ENCODE data around the gene PIKFYVE. TPM values are rescaled to one million over a fixed set of nuclear protein-coding genes. Genes with fewer than 3 reads are reported as not detected.

Gene PIKFYVE
- total RNA-seq, 1 donor from 2014 or later = 51.6 TPM

DNA sequence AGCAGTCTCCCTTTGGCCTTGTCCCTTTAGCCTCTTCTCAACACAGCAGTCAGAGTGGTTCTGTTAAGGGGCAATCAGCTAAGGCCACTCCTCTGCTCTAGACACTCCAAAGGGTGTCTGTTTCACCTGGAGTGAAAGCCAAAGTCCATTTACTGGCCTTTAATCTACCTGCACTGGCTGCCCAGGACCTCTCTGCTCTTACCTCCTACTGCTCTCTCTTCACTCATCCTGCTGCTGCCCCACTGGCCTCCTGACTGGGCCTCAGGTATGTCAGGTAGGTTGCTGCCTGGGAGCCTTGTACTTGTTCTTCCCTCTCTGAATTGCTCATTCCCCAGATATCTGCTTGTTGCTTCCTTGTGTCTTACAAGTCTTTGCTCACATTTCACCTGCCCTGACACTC lies 68.2 kb downstream of the PIKFYVE start:
- no peaks in the 10 kb centered on the region for H3K4me1 ChIP-seq
- no peak for DNase-seq (ENCODE audit: low spot score)
- H3K4me2 ChIP-seq = no peak overlapping the region
- peaks cover 7% of the 10 kb centered on the region for H4K20me1 ChIP-seq (ENCODE audit: low read depth)
- no peak overlapping the region for H3K9ac ChIP-seq
- Mint-ChIP-seq H3K36me3 (peaks cover 12% of the 10 kb centered on the region), H3K27me3 (ENCODE audit: insufficient read depth, low read depth) (no peaks in the 10 kb centered on the region), H3K4me1 (no peaks in the 10 kb centered on the region), H3K9me3 (no peaks in the 10 kb centered on the region), H3K27ac (no peak overlapping the region), H3K4me3 (no peak overlapping the region)
- H3K4me3 ChIP-seq = no peak overlapping the region
- no peak overlapping the region for H3K27ac ChIP-seq
- no peak for TF ChIP-seq EZH2 (IDR thresholded peaks at IDR 0.05)
- TF ChIP-seq, protein P1, sequence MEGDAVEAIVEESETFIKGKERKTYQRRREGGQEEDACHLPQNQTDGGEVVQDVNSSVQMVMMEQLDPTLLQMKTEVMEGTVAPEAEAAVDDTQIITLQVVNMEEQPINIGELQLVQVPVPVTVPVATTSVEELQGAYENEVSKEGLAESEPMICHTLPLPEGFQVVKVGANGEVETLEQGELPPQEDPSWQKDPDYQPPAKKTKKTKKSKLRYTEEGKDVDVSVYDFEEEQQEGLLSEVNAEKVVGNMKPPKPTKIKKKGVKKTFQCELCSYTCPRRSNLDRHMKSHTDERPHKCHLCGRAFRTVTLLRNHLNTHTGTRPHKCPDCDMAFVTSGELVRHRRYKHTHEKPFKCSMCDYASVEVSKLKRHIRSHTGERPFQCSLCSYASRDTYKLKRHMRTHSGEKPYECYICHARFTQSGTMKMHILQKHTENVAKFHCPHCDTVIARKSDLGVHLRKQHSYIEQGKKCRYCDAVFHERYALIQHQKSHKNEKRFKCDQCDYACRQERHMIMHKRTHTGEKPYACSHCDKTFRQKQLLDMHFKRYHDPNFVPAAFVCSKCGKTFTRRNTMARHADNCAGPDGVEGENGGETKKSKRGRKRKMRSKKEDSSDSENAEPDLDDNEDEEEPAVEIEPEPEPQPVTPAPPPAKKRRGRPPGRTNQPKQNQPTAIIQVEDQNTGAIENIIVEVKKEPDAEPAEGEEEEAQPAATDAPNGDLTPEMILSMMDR (IDR thresholded peaks at IDR 0.05) = no peak
- no peak for TF ChIP-seq EZH2phosphoT487 (IDR thresholded peaks at IDR 0.05)
- H3K9me3 ChIP-seq (ENCODE audit: low read depth) = no peaks in the 10 kb centered on the region
- no peaks in the 10 kb centered on the region for H3K79me2 ChIP-seq (ENCODE audit: low read depth)
- peaks cover 41% of the 10 kb centered on the region for H3K36me3 ChIP-seq
- H3F3A ChIP-seq (ENCODE audit: low read depth) = no peaks in the 10 kb centered on the region
- H3K27me3 ChIP-seq = no peaks in the 10 kb centered on the region
- no peak overlapping the region for H2AFZ ChIP-seq (replicated peaks)

DNA sequence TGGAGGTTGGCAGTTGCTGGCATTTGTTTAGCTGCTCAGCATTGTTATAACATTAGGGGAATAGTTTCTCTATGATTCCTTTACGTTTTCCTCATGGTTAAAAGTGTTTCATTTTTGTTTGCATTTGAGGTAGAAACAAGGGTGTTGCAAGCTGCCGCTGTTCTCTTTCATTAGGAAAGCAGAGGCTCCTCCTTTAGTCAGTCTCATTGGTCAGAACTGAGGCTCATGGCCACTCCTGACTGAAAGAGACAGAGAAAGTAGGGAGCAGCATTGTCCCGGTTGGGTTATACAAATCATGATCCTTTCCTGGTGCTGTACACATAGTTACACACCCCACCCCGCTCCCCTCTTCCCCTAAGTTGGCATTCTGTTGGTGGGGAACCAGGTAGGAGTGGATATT lies 80.7 kb downstream of the PIKFYVE start:
- Mint-ChIP-seq H3K36me3 (peaks cover 30% of the 10 kb centered on the region), H3K4me3 (no peak overlapping the region)
- peaks cover 61% of the 10 kb centered on the region for H3K36me3 ChIP-seq

DNA sequence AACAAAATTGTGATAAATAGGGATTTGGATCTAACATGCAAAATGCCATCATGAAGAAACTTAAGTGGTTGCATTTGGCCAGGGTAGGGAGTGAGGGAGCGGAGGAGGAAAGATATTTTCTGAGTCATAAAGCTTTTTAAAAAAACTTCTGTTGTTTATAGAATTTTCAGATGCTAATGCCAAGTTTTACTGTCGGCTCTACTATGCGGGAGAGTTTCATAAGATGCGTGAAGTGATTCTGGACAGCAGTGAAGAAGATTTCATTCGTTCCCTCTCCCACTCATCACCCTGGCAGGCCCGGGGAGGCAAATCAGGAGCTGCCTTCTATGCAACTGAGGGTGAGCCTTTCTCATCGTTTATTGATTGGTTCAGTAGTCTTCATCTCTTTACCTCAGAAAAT lies 84.6 kb downstream of the PIKFYVE start:
- Mint-ChIP-seq H3K9me3 (no peaks in the 10 kb centered on the region), H3K4me3 (no peak overlapping the region), H3K36me3 (peaks cover 47% of the 10 kb centered on the region), H3K4me1 (no peaks in the 10 kb centered on the region), H3K27me3 (ENCODE audit: insufficient read depth, low read depth) (peaks cover 3% of the 10 kb centered on the region), H3K27ac (no peak overlapping the region)
- no peaks in the 10 kb centered on the region for H3K79me2 ChIP-seq (ENCODE audit: low read depth)
- H3F3A ChIP-seq (ENCODE audit: low read depth) = peaks cover 9% of the 10 kb centered on the region
- no peak for TF ChIP-seq EZH2 (IDR thresholded peaks at IDR 0.05)
- TF ChIP-seq, protein P1 (IDR thresholded peaks at IDR 0.05) = no peak
- no peak overlapping the region for H3K9ac ChIP-seq
- no peak overlapping the region for H3K4me2 ChIP-seq
- H3K4me1 ChIP-seq = no peaks in the 10 kb centered on the region
- H3K4me3 ChIP-seq = no peak overlapping the region
- no peaks in the 10 kb centered on the region for H4K20me1 ChIP-seq (ENCODE audit: low read depth)
- H3K36me3 ChIP-seq = peaks cover 52% of the 10 kb centered on the region
- no peak for DNase-seq (ENCODE audit: low spot score)
- H3K9me3 ChIP-seq (ENCODE audit: low read depth) = no peaks in the 10 kb centered on the region
- no peaks in the 10 kb centered on the region for H3K27me3 ChIP-seq
- no peak overlapping the region for H3K27ac ChIP-seq
- H2AFZ ChIP-seq (replicated peaks) = no peak overlapping the region

More for the DNA sequence above, 80.7 kb downstream of the PIKFYVE start:
- Mint-ChIP-seq H3K27me3 (ENCODE audit: insufficient read depth, low read depth) (peaks cover 2% of the 10 kb centered on the region), H3K27ac (no peak overlapping the region), H3K9me3 (no peaks in the 10 kb centered on the region), H3K4me1 (no peaks in the 10 kb centered on the region)
- Histone ChIP-seq H3K9me3 (ENCODE audit: low read depth) (no peaks in the 10 kb centered on the region), H3K9ac (no peak overlapping the region), H3K79me2 (ENCODE audit: low read depth) (no peaks in the 10 kb centered on the region), H3K27ac (no peak overlapping the region), H3K4me3 (no peak overlapping the region), H4K20me1 (ENCODE audit: low read depth) (no peaks in the 10 kb centered on the region), H3K27me3 (no peaks in the 10 kb centered on the region), H3F3A (ENCODE audit: low read depth) (peaks cover 9% of the 10 kb centered on the region), H3K4me2 (no peak overlapping the region), H3K4me1 (no peaks in the 10 kb centered on the region), H2AFZ (replicated peaks) (no peak overlapping the region)
- DNase-seq (ENCODE audit: low spot score) = no peak
- TF ChIP-seq, protein P1 (IDR thresholded peaks at IDR 0.05) = no peak
- TF ChIP-seq EZH2phosphoT487 (IDR thresholded peaks at IDR 0.05) (no peak), EZH2 (IDR thresholded peaks at IDR 0.05) (no peak)
